Muscle layer of colon (tissue), 2 donors: ENCODE results near the gene DCDC2B.

Experiments
- H3K27ac ChIP-seq: one replicate; pipeline ENCODE4 v1.7.0; 2013; ENCODE audit warnings: low read depth, mild to moderate bottlenecking, low read length, moderate library complexity
- H3K27me3 ChIP-seq, 2 donors: one replicate each; pipeline ENCODE4 v1.7.0; 2013; ENCODE audit warnings: low read length in 2 of 2, mild to moderate bottlenecking in 2 of 2; ENCODE audit not compliant: insufficient read depth in 2 of 2, control insufficient read depth in 1 of 2
- H3K36me3 ChIP-seq: one replicate; pipeline ENCODE4 v1.7.0; 2013; ENCODE audit warnings: mild to moderate bottlenecking, low read length; ENCODE audit not compliant: insufficient read depth
- H3K4me1 ChIP-seq: one replicate; pipeline ENCODE4 v1.7.0; 2013; ENCODE audit warnings: mild to moderate bottlenecking, low read length; ENCODE audit not compliant: insufficient read depth
- H3K4me3 ChIP-seq, 2 donors: one replicate each; pipeline ENCODE4 v1.7.0; 2013; ENCODE audit warnings: low read length in 2 of 2, low read depth in 1 of 2, mild to moderate bottlenecking in 1 of 2, moderate library complexity in 1 of 2
- H3K9ac ChIP-seq: one replicate; pipeline ENCODE4 v1.7.0; 2013; ENCODE audit warnings: low read length
- H3K9me3 ChIP-seq: one replicate; pipeline ENCODE4 v1.7.0; 2013; ENCODE audit warnings: mild to moderate bottlenecking, low read length
- donor health status: abdominal sarcoma.
- donor health status: Adenocarcinoma of cecum.

Gene DCDC2B

DNA sequence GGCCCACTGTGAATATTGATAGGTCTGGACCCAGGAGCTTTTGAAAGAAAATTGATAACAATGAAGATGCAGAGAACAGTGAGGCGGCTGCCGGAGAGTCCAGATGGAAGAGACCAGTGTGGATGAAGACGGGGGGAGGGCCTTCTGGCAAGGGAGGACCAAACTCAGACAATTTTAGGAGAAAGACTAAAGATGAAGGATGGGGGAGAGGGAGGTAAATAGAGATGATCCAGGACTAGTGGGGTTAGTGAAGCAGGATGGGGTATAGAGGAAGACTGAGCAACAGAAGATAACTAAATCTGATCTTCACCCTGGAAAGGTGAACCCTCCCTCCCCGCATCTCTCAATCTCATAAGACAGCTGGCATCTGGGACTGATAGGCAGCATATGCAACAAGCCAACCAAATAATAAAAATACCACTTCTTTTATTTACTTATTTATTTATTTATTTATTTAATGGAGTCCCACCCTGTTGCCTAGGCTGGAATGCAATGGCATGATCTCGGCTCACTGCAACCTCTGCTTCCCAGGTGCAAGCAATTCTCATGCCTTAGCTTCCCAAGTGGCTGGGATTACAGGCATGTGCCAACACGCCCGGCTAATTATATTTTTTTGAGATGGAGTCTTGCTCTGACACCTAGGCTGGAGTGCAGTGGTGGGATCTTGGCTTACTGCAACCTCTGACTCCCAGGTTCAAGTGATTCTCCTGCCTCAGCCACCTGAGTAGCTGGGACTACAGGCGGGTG lies 23.8 kb downstream of the DCDC2B start:
- no peak overlapping the region for H3K9ac ChIP-seq
- no peaks in the 10 kb centered on the region for H3K4me1 ChIP-seq
- peaks cover 22% of the 10 kb centered on the region for H3K36me3 ChIP-seq
- H3K27me3 ChIP-seq, result no peaks in the 10 kb centered on the region
- H3K4me3 ChIP-seq, result no peak overlapping the region
- no peak overlapping the region for H3K27ac ChIP-seq
- no peaks in the 10 kb centered on the region for H3K9me3 ChIP-seq

DNA sequence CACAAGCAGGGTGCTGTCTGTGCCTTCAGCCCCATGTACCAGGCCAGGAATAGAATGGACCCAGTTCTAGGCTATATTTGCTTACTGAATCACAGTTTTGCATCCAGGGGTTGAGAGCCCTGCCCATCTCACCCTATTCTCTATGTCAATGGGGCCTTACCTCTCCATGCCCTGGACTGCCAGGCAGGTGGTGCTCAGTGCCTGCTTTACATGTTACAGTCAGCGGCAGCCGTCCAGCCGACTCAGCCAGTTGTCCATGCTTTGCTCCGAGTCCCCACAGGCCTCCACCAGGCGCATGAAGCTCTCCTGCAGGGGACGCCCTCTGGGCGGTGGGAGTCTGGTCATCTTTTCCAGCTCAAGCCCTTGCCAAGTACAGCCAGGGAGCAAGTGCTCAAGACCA lies 25.9 kb downstream of the DCDC2B start:
- no peak overlapping the region for H3K4me3 ChIP-seq
- no peak overlapping the region for H3K27ac ChIP-seq
- H3K4me1 ChIP-seq, result no peaks in the 10 kb centered on the region
- H3K27me3 ChIP-seq, result no peaks in the 10 kb centered on the region
- H3K36me3 ChIP-seq, result peaks cover 7% of the 10 kb centered on the region
- no peak overlapping the region for H3K9ac ChIP-seq
- H3K9me3 ChIP-seq, result no peaks in the 10 kb centered on the region

DNA sequence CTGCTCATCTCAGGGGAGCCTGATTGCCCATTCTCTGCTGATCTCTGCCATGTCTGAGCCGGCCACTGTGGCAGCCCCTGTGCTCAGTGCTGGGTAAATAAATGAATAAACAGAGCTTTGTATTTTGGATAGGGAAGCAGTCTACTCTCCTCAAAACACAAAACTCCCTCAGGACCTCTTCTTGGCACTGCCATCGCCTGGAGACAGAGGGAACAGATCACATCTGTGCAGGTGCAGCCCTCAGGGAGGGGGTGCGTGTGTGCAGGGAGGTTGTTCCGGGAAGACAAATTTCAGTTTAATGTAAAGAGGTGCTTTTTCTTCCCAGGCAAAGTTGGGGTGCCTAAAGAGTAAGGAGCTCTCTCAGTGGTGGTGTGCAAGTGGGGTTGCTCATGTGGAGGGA lies 30.4 kb downstream of the DCDC2B start:
- Histone ChIP-seq H3K27me3 (no peaks in the 10 kb centered on the region), H3K4me3 (peak overlapping the region in 1 of 2 donors; percentile 83), H3K4me1 (peaks cover 13% of the 10 kb centered on the region), H3K36me3 (no peaks in the 10 kb centered on the region), H3K9ac (no peak overlapping the region), H3K9me3 (no peaks in the 10 kb centered on the region), H3K27ac (peak overlapping the region; percentile 86)

DNA sequence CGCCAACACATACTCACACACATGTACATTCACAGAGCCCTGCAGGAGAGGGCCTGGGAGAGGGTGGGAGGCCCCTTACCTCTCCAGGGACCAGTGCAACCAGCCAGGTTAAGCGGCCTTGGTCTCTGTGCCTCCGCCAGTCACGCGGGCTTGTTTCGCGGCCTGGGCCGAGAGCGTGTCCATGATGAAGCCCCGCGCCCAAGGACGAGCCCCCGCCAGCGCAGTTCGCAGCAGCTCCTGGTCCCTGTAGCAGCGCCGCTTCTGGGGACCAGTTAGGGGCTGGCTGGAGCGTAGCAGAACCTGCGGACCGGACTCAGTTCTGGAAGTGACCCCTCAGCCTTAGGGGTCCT lies 30.9 kb downstream of the DCDC2B start:
- no peaks in the 10 kb centered on the region for H3K27me3 ChIP-seq
- no peaks in the 10 kb centered on the region for H3K9me3 ChIP-seq
- peak overlapping the region; percentile 34 for H3K9ac ChIP-seq
- peak overlapping the region; percentile 86 for H3K27ac ChIP-seq
- H3K4me3 ChIP-seq, result peak overlapping the region; percentile 38 to 83
- no peaks in the 10 kb centered on the region for H3K36me3 ChIP-seq
- H3K4me1 ChIP-seq, result peaks cover 13% of the 10 kb centered on the region

DNA sequence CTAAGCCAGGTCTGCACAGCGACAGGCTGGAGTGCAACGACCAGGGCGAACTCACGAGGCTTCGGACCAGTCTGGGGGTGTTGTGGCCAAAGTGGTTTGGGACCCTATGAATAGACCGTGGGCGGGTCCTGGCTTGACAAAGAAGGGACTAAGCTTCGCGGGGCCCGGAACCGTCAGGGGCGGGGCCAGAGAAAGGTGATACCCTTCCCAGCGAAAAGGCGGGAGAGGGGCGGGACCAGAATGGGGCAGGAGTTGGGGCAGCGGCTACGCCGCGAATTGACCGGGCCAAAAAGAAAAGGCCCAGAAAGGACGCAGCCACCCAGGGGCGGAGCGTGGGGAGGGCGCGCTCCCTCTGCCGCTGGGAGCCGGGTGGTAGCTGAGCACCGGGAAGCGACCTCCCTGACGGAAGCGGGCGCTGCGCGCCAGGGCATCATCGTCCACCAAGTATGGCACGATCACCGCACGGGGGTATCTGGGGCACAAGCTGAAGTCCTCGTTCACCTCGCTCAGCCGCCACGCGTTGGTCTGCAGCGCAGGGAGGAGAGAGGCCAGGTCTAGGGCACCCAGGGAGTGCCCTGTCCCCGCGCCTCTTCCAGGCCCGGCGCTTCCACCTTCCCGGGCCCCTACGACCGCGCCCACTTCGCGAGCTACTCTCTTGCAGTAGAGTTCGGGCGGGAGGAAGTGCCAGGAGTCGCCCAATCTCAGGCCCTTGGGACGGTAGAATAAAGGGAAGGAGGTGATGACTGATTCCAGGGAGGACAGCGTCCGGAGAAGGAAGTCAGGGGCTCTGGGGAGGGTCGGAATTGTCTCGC lies 31.5 kb downstream of the DCDC2B start:
- Histone ChIP-seq H3K9ac (peak overlapping the region; percentile 34), H3K27me3 (no peaks in the 10 kb centered on the region), H3K4me1 (peaks cover 13% of the 10 kb centered on the region), H3K9me3 (no peaks in the 10 kb centered on the region), H3K4me3 (peak overlapping the region; percentile 38 to 83), H3K27ac (peak overlapping the region; percentile 86), H3K36me3 (no peaks in the 10 kb centered on the region)

DNA sequence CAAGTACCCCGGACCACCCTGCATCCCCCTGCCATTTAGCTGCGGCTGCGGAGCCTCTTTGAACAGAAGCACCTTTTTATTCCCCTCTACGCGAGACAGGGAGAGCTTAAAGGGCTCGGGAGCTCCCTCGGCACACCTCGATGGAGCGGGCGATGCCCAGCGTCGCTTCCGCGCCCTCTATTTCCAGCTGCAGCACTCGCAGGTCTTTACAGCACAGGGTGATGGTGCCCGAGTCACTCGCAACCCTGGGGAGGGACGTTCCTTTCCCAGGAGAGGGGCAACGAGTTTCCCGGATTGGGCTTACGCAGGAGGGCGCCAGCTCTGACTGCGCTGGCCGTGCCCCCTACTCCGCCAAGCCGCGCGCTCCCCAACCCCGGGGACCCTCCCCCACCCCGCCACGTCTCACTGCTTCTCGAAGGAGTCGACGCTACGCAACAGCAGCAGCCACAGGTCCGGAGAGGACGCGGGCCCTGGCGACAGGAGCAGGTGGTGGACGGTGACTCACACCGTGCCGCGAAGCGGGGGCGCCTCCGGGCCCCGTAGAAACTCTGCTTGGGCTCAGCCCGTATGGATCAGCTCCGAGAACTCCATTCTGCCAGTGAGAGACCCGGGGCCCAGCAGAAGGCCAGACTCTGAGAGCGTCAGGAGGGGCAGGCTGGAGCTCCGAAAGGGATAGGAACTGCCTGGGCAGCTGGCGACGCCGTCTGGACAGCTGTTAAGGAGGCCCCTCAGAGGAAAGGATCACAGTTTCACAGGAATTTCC lies 32.3 kb downstream of the DCDC2B start:
- Histone ChIP-seq H3K27ac (peak overlapping the region; percentile 86), H3K36me3 (no peaks in the 10 kb centered on the region), H3K9ac (peak overlapping the region; percentile 34), H3K9me3 (no peaks in the 10 kb centered on the region), H3K27me3 (no peaks in the 10 kb centered on the region), H3K4me3 (peak overlapping the region; percentile 38 to 83), H3K4me1 (peaks cover 13% of the 10 kb centered on the region)

DNA sequence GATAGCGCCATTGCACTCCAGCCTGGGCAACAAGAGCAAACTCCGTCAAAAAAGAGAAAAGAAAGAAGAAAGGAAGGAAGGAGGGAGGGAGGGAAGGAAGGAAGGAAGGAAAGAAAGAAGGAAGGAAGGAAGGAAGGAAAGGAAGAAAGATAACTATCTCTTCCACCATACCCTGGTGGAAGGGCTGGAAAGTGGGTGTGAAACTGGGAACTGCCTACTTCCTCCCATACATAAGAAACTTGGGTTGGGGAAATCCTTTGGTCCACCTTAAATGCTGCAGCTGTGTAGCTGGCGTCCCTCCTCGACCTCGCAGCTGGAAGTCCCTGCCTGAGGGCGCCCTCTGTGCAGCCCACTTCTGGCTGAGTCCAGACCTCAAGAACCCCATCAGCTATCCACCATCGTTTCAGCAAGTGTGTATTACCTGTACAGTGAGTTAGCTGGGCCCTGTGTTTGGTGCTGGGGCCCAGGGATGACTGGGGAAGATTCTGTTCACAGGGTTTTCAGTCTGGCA lies 33.5 kb downstream of the DCDC2B start:
- Histone ChIP-seq H3K36me3 (no peaks in the 10 kb centered on the region), H3K4me1 (peaks cover 25% of the 10 kb centered on the region), H3K9ac (no peak overlapping the region), H3K27me3 (no peaks in the 10 kb centered on the region), H3K9me3 (no peaks in the 10 kb centered on the region), H3K27ac (no peak overlapping the region), H3K4me3 (no peak overlapping the region)

DNA sequence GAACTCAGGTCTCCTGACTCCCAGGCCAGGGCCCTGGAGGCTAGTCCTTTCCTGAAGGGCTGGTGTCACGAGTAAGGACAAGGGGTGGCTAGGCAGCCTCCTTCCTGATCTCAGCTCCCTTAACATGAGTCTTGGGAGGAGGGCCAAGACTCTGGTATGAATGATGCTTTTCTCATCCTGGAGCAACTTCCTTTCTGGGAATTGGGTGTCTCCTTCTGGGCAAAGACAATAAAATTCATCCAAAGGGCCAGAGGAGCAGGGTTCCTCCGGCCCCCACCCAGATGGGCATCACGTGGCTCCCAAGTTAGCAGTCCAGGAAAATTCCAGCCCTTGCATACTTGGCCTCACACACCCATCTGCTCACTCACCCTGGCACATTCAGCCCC lies 38.0 kb downstream of the DCDC2B start, which contains the start of gene FAM167B:
Gene FAM167B, plus strand, starts transcription at position 335 of the 386 bp plus-strand sequence. CDS start 200 bp downstream, outside the sequence.
- H3K9me3 ChIP-seq, result no peaks in the 10 kb centered on the region
- H3K9ac ChIP-seq, result no peak within 1 kb of the TSS
- peak within 1 kb of the TSS in 1 of 2 donors; percentile 23 for H3K4me3 ChIP-seq
- peak within 1 kb of the TSS; percentile 48 for H3K27ac ChIP-seq
- H3K4me1 ChIP-seq, result peaks cover 35% of the 10 kb centered on the region
- no peaks in the 10 kb centered on the region for H3K27me3 ChIP-seq
- H3K36me3 ChIP-seq, result no peaks in the 10 kb centered on the region

DNA sequence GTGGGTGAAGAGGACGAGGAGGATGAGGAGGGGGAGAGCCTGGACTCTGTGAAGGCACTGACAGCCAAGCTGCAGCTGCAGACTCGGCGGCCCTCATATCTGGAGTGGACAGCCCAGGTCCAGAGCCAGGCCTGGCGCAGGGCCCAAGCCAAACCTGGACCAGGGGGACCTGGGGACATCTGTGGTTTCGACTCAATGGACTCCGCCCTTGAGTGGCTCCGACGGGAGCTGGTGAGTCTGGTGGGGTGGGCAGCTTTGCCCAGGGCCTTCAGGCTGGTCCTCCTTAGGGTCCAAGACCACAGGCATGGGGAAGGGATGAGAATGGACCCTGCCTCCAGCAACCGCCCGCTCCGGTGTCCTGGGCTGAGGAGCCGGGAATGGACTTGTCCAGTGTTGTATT lies 38.6 kb downstream of the DCDC2B start:
- H3K4me1 ChIP-seq, result peaks cover 30% of the 10 kb centered on the region
- no peaks in the 10 kb centered on the region for H3K36me3 ChIP-seq
- peak overlapping the region; percentile 2 for H3K27ac ChIP-seq
- no peaks in the 10 kb centered on the region for H3K27me3 ChIP-seq
- H3K9ac ChIP-seq, result no peak overlapping the region
- peak overlapping the region in 1 of 2 donors; percentile 23 for H3K4me3 ChIP-seq
- no peaks in the 10 kb centered on the region for H3K9me3 ChIP-seq

DNA sequence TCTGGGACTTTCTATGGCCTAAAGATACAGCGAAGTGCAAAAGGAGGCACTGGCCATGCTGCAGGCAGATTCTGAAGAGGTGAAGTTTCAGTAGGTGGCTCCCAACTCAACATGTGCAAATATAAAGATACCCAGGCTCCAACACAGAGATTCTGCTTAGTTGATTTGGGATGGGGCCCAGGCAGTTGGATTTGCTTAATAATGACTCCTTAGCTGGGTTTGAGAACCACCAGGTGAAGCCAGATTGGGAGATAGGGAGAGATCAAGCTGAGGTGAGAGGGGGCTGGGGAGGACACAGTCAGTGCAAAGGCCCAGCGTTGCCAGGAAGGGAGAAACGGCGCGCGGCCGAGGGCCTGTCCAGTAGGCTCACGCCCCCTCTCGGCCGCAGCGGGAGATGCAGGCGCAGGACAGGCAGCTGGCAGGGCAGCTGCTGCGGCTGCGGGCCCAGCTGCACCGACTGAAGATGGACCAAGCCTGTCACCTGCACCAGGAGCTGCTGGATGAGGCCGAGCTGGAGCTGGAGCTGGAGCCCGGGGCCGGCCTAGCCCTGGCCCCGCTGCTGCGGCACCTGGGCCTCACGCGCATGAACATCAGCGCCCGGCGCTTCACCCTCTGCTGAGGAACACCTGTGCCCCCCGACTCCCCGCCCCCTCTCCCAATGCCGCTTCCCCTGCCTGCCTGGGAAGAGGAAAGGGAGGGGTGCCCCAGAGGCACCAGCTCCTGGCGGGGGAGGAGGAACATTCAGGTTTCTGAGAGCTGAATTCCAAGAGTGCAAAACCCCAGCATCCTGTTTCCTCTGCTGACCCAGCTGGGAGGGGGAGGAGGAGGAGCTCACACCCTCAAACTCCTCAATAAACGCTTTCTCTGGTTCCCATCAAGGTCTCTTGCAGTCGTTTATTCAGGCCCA lies 39.3 kb downstream of the DCDC2B start:
- Histone ChIP-seq H3K27ac (peak overlapping the region; percentile 2), H3K4me1 (peaks cover 27% of the 10 kb centered on the region), H3K27me3 (no peaks in the 10 kb centered on the region), H3K36me3 (no peaks in the 10 kb centered on the region), H3K4me3 (peak overlapping the region in 1 of 2 donors; percentile 1), H3K9ac (no peak overlapping the region), H3K9me3 (no peaks in the 10 kb centered on the region)
